GM12878 (cell line): ENCODE data around the gene PDCD6IP.

ENCODE experiments used
- BRCA1 ChIP-seq: IDR thresholded peaks from 2 replicates; pipeline ENCODE4 v1.6.1; 2011; ENCODE audit warnings: low read depth, low read length, improper control_type of control experiment
- CTCF ChIP-seq, 3 experiments: IDR thresholded peaks in 2 of 3; conservative IDR thresholded peaks in 1 of 3; 2 replicates each; pipeline ENCODE4 v1.5.1; 2011; ENCODE audit warnings: low read depth in 3 of 3, low read length in 3 of 3, mild to moderate bottlenecking in 3 of 3, control low read depth in 2 of 3, moderate library complexity in 2 of 3, inconsistent platforms in 1 of 3, mixed read lengths in 1 of 3; ENCODE audit not compliant: control insufficient read depth in 2 of 3, insufficient read depth in 1 of 3; ENCODE audit errors: extremely low read depth in 1 of 3
- EZH2 ChIP-seq: IDR thresholded peaks from 2 replicates; pipeline ENCODE4 v1.6.1; 2012; ENCODE audit warnings: low read depth, mild to moderate bottlenecking, control low read depth, inconsistent platforms, low read length, borderline replicate concordance; ENCODE audit not compliant: control insufficient read depth
- POLR2A ChIP-seq: IDR thresholded peaks from 2 replicates; pipeline ENCODE4 v1.6.1; 2011; ENCODE audit warnings: low read depth, mild to moderate bottlenecking, low read length
- RBBP5 ChIP-seq: fragments of 200-600 bp; sonication (generic); conservative IDR thresholded peaks from 2 replicates; pipeline ENCODE4 v1.6.1; 2016
- RCOR1 ChIP-seq: conservative IDR thresholded peaks from 2 replicates; pipeline ENCODE4 v1.6.1; 2012; ENCODE audit warnings: low read depth, low read length, improper control_type of control experiment
- REST ChIP-seq: IDR thresholded peaks from 2 replicates; pipeline ENCODE4 v1.6.1; 2012; ENCODE audit warnings: mild to moderate bottlenecking, low read depth, low read length
- SIN3A ChIP-seq: IDR thresholded peaks from 2 replicates; pipeline ENCODE4 v1.6.1; 2012; ENCODE audit warnings: low read depth, low read length, improper control_type of control experiment
- YY1 ChIP-seq: IDR thresholded peaks from 2 replicates; pipeline ENCODE4 v1.6.1; 2011; ENCODE audit warnings: low read depth, mild to moderate bottlenecking, low read length
- ZNF207 ChIP-seq: fragments of 450-650 bp; IDR thresholded peaks from 2 replicates; pipeline ENCODE4 v1.6.1; 2014; ENCODE audit warnings: antibody characterized with exemption, mild to moderate bottlenecking, borderline replicate concordance
- TF ChIP-seq, protein P1 (sequence below): IDR thresholded peaks from 2 replicates; pipeline ENCODE4 v1.6.1; 2012; ENCODE audit warnings: low read depth, low read length, improper control_type of control experiment

DNA sequence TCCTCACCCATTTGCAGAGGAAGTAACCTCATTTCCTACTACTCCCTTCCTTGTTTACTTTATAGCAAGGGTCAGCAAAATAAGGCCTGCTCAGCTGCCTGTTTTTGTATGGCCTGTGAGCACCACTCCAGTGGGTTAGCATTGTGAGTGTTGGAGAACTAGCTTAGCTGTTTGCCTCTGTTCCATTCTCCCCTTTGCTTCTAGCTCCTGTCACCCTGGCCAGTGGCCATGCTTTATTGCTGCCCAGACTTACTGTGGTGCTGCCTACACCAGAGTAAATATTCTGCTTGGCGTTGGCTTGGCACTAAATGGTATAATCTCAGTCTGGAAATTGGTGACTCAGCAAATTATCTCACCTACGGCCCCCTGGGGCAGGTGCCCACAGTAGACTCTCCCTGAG, 8.8 kb downstream of the PDCD6IP start:
- TF ChIP-seq CTCF (IDR thresholded peaks at IDR 0.05 in 2 of 3, conservative IDR thresholded peaks at IDR 0.05 in 1 of 3; ENCODE audit: control insufficient read depth in 2 of 3, extremely low read depth in 1 of 3, insufficient read depth in 1 of 3, low read depth in 3 of 3, low read length in 3 of 3), result no peak
- TF ChIP-seq BRCA1, result no peak
- no peak for TF ChIP-seq YY1
- TF ChIP-seq EZH2, result no peak
- no peak for TF ChIP-seq SIN3A
- TF ChIP-seq, protein P1, sequence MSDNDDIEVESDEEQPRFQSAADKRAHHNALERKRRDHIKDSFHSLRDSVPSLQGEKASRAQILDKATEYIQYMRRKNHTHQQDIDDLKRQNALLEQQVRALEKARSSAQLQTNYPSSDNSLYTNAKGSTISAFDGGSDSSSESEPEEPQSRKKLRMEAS, result no peak
- TF ChIP-seq RBBP5, result no peak
- no peak for TF ChIP-seq POLR2A
- no peak for TF ChIP-seq REST
- no peak for TF ChIP-seq ZNF207
- no peak for TF ChIP-seq RCOR1
